Right lobe of liver (tissue), 4 donors: ENCODE results near the gene CD74.

Experiments
- CTCF ChIP-seq, 4 donors: fragments of 200-600 bp in 3 of 4; fragments of 450-650 bp in 1 of 4; IDR thresholded peaks; one replicate each; pipeline versions ENCODE4 v1.5.1 to v1.8.0; 2016 to 2022; ENCODE audit warnings: antibody characterized with exemption in 4 of 4, mild to moderate bottlenecking in 2 of 4
- POLR2A ChIP-seq: fragments of 450-650 bp; IDR thresholded peaks from one replicate; pipeline ENCODE4 v1.6.1; 2017; ENCODE audit warnings: antibody characterized with exemption, mild to moderate bottlenecking
- donor health status: DM: no; HTN: no; CAD: no.
- donor health status: DM: no; HTN: no; CAD: no.
- donor health status: DM: no; HTN: yes; CAD: no.

- TF ChIP-seq CTCF (IDR thresholded peaks at IDR 0.05) = no peak
- TF ChIP-seq POLR2A = no peak
Observed at GRCh38 chr5:150394131-150394530, 18.6 kb downstream of the CD74 start.
